Gastroesophageal sphincter (tissue), 3 donors: Measurements from ENCODE around the gene CNIH2.

ENCODE experiments used
- CTCF ChIP-seq, 4 experiments: fragments of 200-600 bp in 2 of 4; fragments of 450-650 bp in 2 of 4; sonication (generic) in 1 of 4; IDR thresholded peaks; one replicate each; pipeline ENCODE4 v1.5.1; 2017 to 2019; ENCODE audit warnings: antibody characterized with exemption in 4 of 4, mild to moderate bottlenecking in 2 of 4, moderate library complexity in 2 of 4
- EP300 ChIP-seq: sonication (generic); formaldehyde crosslinking; IDR thresholded peaks from one replicate; pipeline ENCODE4 v1.6.1; 2017; ENCODE audit warnings: antibody characterized with exemption, mild to moderate bottlenecking
- POLR2AphosphoS5 ChIP-seq: sonication (generic); formaldehyde crosslinking; IDR thresholded peaks from one replicate; pipeline ENCODE4 v1.6.1; 2017; ENCODE audit warnings: antibody characterized with exemption

DNA sequence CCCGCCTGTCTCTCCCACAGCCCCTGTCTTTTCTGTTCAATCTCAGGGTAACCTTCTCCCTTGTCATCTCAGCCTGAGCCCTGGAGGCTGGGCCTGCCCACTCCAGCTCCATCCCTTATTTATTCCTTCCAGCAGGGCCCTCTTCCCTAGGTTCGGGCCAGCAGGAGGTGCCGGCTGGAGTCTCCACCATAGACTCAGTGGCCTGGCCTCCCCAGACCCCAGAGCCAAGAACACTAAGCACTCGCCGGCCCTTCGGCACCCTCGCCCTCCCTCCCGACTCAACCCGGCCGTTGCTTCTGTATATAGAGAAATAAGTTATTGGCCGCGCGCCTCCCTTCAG lies 11.0 kb upstream of the CNIH2 start:
- TF ChIP-seq CTCF (IDR thresholded peaks at IDR 0.05) (peak in 1 of 4 experiments; percentile 7), EP300 (no peak), POLR2AphosphoS5 (no peak)
